K562 (cell line): ENCODE data around the gene CSTA. TPM values are rescaled to one million over a fixed set of nuclear protein-coding genes. Genes with fewer than 3 reads are reported as not detected.

Source experiments
- DDX20 ChIP-seq: fragments of 450-650 bp; IDR thresholded peaks from 2 replicates; pipeline ENCODE4 v1.6.1; 2016; ENCODE audit warnings: missing genetic modification characterization, low read depth, mild to moderate bottlenecking, missing compliant biosample characterization, moderate library complexity
- JUND ChIP-seq, 2 experiments: IDR thresholded peaks; 2 replicates in 1 of 2; 3 replicates in 1 of 2; pipeline ENCODE4 v1.6.1; 2011; ENCODE audit warnings: borderline replicate concordance in 2 of 2, low read depth in 2 of 2, low read length in 2 of 2, improper control_type of control experiment in 1 of 2, missing biosample characterization in 1 of 2, missing genetic modification characterization in 1 of 2, missing genetic modification reagents in 1 of 2
- KLF13 ChIP-seq: fragments of 450-650 bp; IDR thresholded peaks from 2 replicates; pipeline ENCODE4 v1.6.1; 2016; ENCODE audit warnings: missing genetic modification characterization, low read depth, mild to moderate bottlenecking, missing compliant biosample characterization, moderate library complexity, borderline replicate concordance
- NFATC3 ChIP-seq: fragments of 450-650 bp; IDR thresholded peaks from 2 replicates; pipeline ENCODE4 v1.6.1; 2017; ENCODE audit warnings: mild to moderate bottlenecking
- POLR2B ChIP-seq: fragments of 450-650 bp; IDR thresholded peaks from 2 replicates; pipeline ENCODE4 v1.6.1; 2018; ENCODE audit warnings: low read depth; ENCODE audit not compliant: partially characterized antibody
- RAD51 ChIP-seq: fragments of 450-650 bp; IDR thresholded peaks from 2 replicates; pipeline ENCODE4 v1.7.1; 2016; ENCODE audit warnings: low read depth, mild to moderate bottlenecking, borderline replicate concordance
- ZNF146 ChIP-seq: IDR thresholded peaks from one replicate; pipeline ENCODE4 v1.6.1; 2018; ENCODE audit warnings: missing compliant biosample characterization; ENCODE audit not compliant: unreplicated experiment
- ZNF3 ChIP-seq: fragments of 250-450 bp; sonication (Bioruptor Pico); IDR thresholded peaks from 2 replicates; pipeline ENCODE4 v1.5.0; 2021; ENCODE audit warnings: mild to moderate bottlenecking, moderate library complexity
- ZNF507 ChIP-seq: conservative IDR thresholded peaks from 2 replicates; pipeline ENCODE4 v1.6.1; 2017; ENCODE audit warnings: missing genetic modification characterization, missing compliant biosample characterization
- ZNF586 ChIP-seq: fragments of 450-650 bp; formaldehyde crosslinking; conservative IDR thresholded peaks from 2 replicates; pipeline ENCODE4 v1.4.0; 2020; ENCODE audit warnings: mild to moderate bottlenecking, moderate library complexity
- ZNF785 ChIP-seq: fragments of 250-450 bp; sonication (Bioruptor Pico); IDR thresholded peaks from 2 replicates; pipeline ENCODE4 v1.4.0; 2020; ENCODE audit warnings: mild to moderate bottlenecking
- polyA plus RNA-seq, 8 experiments: library from polyadenylated mRNA; depleted of rRNA in 4 of 8; stranded (reverse) in 5 of 8; unstranded in 3 of 8; fragments of >200 nt; fragmentation: Nextera tagmentation in 2 of 8; fragmentation: Illumina TruSeq in 1 of 8; extraction: Ambion mirVana in 2 of 8; extraction: Trizol in 1 of 8; gene quantifications; 2 replicates each; pipeline versions ENCODE4 v1.2.1 to v1.2.3, GENCODE V29; 2011 to 2014; ENCODE audit warnings: inconsistent platforms in 1 of 8, missing spikeins in 1 of 8
- total RNA-seq, 7 experiments: library from RNA; depleted of rRNA in 6 of 7; stranded (reverse); fragments of >200 nt in 6 of 7; fragmentation: Illumina TruSeq in 2 of 7; extraction: Trizol in 2 of 7; gene quantifications; 2 replicates each; pipeline versions ENCODE4 v1.2.1 to v1.2.3, GENCODE V29; 2011 to 2021; ENCODE audit warnings: low replicate concordance in 1 of 7
- TF ChIP-seq, protein P1 (sequence below): fragments of 450-650 bp; formaldehyde crosslinking; IDR thresholded peaks from 2 replicates; pipeline ENCODE4 v1.4.0; 2020; ENCODE audit warnings: mild to moderate bottlenecking, mixed read lengths
- TF ChIP-seq, protein P2 (sequence below): conservative IDR thresholded peaks from 2 replicates; pipeline ENCODE4 v1.6.1; 2011; ENCODE audit warnings: low read depth, mild to moderate bottlenecking, low read length; ENCODE audit not compliant: control insufficient read depth
- TF ChIP-seq, protein P3 (sequence below): sonication (generic); formaldehyde crosslinking; IDR thresholded peaks from 2 replicates; pipeline ENCODE4 v1.8.1; 2023; ENCODE audit warnings: missing genetic modification reagents, mild to moderate bottlenecking, borderline replicate concordance
- TF ChIP-seq, protein P4 (sequence below): fragments of 250-450 bp; sonication (Bioruptor Pico); IDR thresholded peaks from 2 replicates; pipeline ENCODE4 v1.8.0; 2022; ENCODE audit warnings: inconsistent platforms
- TF ChIP-seq, protein P5 (sequence below): fragments of 250-450 bp; sonication (Bioruptor Pico); IDR thresholded peaks from 2 replicates; pipeline ENCODE4 v1.5.0; 2021

Gene CSTA
- total and polyA plus RNA-seq, 9 of the 15 experiments (the other 6 are each of a cell fraction or from before 2014, with no cell fraction given) = 0.11 to 3.1 (median 1.1) TPM

DNA sequence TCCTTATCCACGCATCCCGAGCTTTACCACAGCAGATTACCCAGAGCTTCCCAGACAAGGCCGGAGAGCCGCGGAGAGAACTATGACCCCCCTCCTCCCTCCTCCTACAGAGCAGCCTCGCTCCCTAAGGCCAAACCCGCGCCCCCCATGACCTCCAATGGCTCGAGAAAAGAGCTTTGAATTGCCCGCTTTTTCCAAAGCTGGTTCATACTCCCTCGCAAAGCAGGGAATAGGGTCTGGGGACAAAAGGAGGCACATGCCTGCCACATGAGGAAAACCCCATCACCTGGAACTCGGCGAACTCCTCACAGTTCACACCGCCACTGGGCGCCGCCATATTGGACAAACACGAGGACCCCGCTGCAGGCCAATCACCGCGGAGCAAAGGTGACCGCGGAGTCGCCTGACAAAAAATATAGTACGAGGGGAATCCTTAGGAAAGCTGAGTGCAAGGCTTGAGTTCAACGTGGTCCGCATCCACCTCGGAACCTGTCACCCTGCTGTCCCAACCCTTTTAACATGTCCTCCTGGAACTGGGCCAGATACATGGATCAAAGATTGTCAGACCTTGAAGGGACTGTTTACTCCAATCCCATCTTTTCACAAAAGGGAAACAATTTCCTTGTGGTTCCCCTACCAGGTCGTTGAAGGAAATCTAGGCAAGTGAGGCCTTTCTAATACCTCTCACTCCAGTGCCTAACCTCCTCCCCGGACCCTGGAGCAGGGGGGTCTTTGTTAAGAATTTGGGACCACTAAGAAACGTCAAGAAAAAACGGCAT, 58.0 kb downstream of the CSTA start, which contains the start of gene MIX23 (continued):
- TF ChIP-seq, protein P1, sequence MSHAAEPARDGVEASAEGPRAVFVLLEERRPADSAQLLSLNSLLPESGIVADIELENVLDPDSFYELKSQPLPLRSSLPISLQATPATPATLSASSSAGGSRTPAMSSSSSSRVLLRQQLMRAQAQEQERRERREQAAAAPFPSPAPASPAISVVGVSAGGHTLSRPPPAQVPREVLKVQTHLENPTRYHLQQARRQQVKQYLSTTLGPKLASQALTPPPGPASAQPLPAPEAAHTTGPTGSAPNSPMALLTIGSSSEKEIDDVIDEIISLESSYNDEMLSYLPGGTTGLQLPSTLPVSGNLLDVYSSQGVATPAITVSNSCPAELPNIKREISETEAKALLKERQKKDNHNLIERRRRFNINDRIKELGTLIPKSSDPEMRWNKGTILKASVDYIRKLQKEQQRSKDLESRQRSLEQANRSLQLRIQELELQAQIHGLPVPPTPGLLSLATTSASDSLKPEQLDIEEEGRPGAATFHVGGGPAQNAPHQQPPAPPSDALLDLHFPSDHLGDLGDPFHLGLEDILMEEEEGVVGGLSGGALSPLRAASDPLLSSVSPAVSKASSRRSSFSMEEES (CRISPR knock-in tag) = no peak
- TF ChIP-seq DDX20 (tag) (no peak), ZNF507 (tag) (no peak), ZNF3 (CRISPR knock-in tag) (no peak), ZNF146 (no peak), JUND (IDR thresholded peaks at IDR 0.05; ENCODE audit: borderline replicate concordance, low read depth, low read length) (0 out of 2 replicates have a peak, but pooled peaks have one; percentile 12), JUND (tag; IDR thresholded peaks at IDR 0.05; ENCODE audit: borderline replicate concordance, low read depth, low read length) (no peak; the same call in 2 of the 3 replicates), NFATC3 (no peak), ZNF785 (no peak), POLR2B (peak; percentile 49), RAD51 (no peak), ZNF586 (CRISPR knock-in tag) (no peak), KLF13 (tag) (no peak)
- TF ChIP-seq, protein P2, sequence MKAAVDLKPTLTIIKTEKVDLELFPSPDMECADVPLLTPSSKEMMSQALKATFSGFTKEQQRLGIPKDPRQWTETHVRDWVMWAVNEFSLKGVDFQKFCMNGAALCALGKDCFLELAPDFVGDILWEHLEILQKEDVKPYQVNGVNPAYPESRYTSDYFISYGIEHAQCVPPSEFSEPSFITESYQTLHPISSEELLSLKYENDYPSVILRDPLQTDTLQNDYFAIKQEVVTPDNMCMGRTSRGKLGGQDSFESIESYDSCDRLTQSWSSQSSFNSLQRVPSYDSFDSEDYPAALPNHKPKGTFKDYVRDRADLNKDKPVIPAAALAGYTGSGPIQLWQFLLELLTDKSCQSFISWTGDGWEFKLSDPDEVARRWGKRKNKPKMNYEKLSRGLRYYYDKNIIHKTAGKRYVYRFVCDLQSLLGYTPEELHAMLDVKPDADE = no peak
- TF ChIP-seq, protein P3, sequence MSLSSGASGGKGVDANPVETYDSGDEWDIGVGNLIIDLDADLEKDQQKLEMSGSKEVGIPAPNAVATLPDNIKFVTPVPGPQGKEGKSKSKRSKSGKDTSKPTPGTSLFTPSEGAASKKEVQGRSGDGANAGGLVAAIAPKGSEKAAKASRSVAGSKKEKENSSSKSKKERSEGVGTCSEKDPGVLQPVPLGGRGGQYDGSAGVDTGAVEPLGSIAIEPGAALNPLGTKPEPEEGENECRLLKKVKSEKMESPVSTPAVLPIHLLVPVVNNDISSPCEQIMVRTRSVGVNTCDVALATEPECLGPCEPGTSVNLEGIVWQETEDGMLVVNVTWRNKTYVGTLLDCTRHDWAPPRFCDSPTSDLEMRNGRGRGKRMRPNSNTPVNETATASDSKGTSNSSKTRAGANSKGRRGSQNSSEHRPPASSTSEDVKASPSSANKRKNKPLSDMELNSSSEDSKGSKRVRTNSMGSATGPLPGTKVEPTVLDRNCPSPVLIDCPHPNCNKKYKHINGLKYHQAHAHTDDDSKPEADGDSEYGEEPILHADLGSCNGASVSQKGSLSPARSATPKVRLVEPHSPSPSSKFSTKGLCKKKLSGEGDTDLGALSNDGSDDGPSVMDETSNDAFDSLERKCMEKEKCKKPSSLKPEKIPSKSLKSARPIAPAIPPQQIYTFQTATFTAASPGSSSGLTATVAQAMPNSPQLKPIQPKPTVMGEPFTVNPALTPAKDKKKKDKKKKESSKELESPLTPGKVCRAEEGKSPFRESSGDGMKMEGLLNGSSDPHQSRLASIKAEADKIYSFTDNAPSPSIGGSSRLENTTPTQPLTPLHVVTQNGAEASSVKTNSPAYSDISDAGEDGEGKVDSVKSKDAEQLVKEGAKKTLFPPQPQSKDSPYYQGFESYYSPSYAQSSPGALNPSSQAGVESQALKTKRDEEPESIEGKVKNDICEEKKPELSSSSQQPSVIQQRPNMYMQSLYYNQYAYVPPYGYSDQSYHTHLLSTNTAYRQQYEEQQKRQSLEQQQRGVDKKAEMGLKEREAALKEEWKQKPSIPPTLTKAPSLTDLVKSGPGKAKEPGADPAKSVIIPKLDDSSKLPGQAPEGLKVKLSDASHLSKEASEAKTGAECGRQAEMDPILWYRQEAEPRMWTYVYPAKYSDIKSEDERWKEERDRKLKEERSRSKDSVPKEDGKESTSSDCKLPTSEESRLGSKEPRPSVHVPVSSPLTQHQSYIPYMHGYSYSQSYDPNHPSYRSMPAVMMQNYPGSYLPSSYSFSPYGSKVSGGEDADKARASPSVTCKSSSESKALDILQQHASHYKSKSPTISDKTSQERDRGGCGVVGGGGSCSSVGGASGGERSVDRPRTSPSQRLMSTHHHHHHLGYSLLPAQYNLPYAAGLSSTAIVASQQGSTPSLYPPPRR (CRISPR knock-in tag) = no peak
- TF ChIP-seq, protein P4, sequence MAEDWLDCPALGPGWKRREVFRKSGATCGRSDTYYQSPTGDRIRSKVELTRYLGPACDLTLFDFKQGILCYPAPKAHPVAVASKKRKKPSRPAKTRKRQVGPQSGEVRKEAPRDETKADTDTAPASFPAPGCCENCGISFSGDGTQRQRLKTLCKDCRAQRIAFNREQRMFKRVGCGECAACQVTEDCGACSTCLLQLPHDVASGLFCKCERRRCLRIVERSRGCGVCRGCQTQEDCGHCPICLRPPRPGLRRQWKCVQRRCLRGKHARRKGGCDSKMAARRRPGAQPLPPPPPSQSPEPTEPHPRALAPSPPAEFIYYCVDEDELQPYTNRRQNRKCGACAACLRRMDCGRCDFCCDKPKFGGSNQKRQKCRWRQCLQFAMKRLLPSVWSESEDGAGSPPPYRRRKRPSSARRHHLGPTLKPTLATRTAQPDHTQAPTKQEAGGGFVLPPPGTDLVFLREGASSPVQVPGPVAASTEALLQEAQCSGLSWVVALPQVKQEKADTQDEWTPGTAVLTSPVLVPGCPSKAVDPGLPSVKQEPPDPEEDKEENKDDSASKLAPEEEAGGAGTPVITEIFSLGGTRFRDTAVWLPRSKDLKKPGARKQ (CRISPR knock-in tag) = no peak
- TF ChIP-seq, protein P5, sequence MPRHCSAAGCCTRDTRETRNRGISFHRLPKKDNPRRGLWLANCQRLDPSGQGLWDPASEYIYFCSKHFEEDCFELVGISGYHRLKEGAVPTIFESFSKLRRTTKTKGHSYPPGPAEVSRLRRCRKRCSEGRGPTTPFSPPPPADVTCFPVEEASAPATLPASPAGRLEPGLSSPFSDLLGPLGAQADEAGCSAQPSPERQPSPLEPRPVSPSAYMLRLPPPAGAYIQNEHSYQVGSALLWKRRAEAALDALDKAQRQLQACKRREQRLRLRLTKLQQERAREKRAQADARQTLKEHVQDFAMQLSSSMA (CRISPR knock-in tag) = no peak
